Parathyroid adenoma (tissue), 2 donors: ENCODE measurements around the gene WNT11.

Source experiments
- H2AFZ ChIP-seq: fragments of 300-600 bp; sonication (generic); one replicate; pipeline ENCODE4 v1.7.0; 2017; ENCODE audit warnings: antibody characterized with exemption, mild to moderate bottlenecking
- H3K27ac ChIP-seq: fragments of 300-600 bp; sonication (generic); one replicate; pipeline ENCODE4 v1.7.0; 2017
- H3K27me3 ChIP-seq: fragments of 300-600 bp; sonication (generic); one replicate; pipeline ENCODE4 v1.7.0; 2017; ENCODE audit warnings: low read length; ENCODE audit not compliant: control insufficient read depth, insufficient read depth
- H3K36me3 ChIP-seq: fragments of 300-600 bp; sonication (generic); one replicate; pipeline ENCODE4 v1.7.0; 2017; ENCODE audit warnings: low read length; ENCODE audit not compliant: control insufficient read depth, insufficient read depth
- H3K4me1 ChIP-seq: fragments of 300-600 bp; sonication (generic); one replicate; pipeline ENCODE4 v1.7.0; 2017; ENCODE audit warnings: control low read depth
- H3K4me2 ChIP-seq: fragments of 300-600 bp; sonication (generic); one replicate; pipeline ENCODE4 v1.7.0; 2017; ENCODE audit warnings: low read length
- H3K4me3 ChIP-seq: fragments of 300-600 bp; sonication (generic); one replicate; pipeline ENCODE4 v1.7.0; 2017; ENCODE audit warnings: low read depth, low read length
- H3K79me2 ChIP-seq: fragments of 300-600 bp; sonication (generic); one replicate; pipeline ENCODE4 v1.7.0; 2017; ENCODE audit warnings: control low read depth
- H3K9ac ChIP-seq: fragments of 300-600 bp; sonication (generic); one replicate; pipeline ENCODE4 v1.7.0; 2017; ENCODE audit warnings: mild to moderate bottlenecking
- H3K9me3 ChIP-seq: fragments of 300-600 bp; sonication (generic); one replicate; pipeline ENCODE4 v1.7.0; 2017; ENCODE audit warnings: low read length; ENCODE audit not compliant: control insufficient read depth
- CTCF ChIP-seq: fragments of 300-600 bp; sonication (generic); IDR thresholded peaks from one replicate; pipeline ENCODE4 v1.7.0; 2017; ENCODE audit warnings: antibody characterized with exemption, mild to moderate bottlenecking
- donor health status: primary hyperparathyroidism.

The WNT11 gene

DNA sequence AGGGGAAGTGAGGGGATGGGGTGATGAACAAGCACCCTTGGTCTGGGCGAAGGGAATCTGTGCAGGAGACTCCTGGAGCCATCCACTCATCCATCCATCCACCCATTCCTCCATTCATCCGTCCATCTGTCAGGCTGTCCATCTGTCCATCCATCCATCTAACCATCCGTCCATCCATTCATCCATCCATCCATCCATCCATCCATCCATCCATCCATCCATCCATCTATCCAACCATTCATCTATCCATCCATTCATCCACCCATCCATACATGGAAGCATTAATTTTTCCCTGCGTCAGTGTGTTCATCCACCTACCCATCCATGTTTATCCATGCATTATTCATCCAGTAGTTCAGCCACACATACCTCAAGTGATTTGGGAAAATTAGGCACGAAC, 32.0 kb downstream of the WNT11 start:
- no peak for TF ChIP-seq CTCF
- Histone ChIP-seq H2AFZ (no peak overlapping the region), H3K4me3 (no peak overlapping the region), H3K4me1 (no peaks in the 10 kb centered on the region), H3K9ac (no peak overlapping the region), H3K9me3 (no peaks in the 10 kb centered on the region), H3K36me3 (no peaks in the 10 kb centered on the region), H3K27ac (no peak overlapping the region), H3K79me2 (no peaks in the 10 kb centered on the region), H3K27me3 (no peaks in the 10 kb centered on the region), H3K4me2 (no peak overlapping the region)

DNA sequence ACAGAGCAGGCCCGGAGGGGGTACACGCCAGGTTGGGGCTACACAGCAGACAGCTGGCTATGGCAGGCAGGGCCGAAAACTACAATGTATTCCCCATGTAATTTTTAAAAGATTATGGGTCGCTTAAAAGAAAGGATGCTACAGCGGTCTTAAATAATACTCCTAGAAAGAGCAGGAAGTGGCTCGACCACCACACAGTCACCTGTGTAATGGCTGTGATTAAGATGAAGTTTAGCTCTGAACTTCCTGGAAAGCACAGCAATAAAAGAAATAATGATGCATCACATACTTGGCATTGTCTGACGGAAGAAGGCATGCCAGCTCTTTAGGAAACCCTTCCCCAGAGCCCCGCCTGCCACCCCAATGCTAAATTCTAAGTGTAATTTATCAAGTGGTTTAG, 32.6 kb downstream of the WNT11 start:
- Histone ChIP-seq H3K79me2 (no peaks in the 10 kb centered on the region), H3K36me3 (no peaks in the 10 kb centered on the region), H3K27me3 (no peaks in the 10 kb centered on the region), H3K9me3 (no peaks in the 10 kb centered on the region), H2AFZ (no peak overlapping the region), H3K9ac (no peak overlapping the region), H3K27ac (no peak overlapping the region), H3K4me3 (no peak overlapping the region), H3K4me2 (no peak overlapping the region), H3K4me1 (no peaks in the 10 kb centered on the region)
- no peak for TF ChIP-seq CTCF

- Histone ChIP-seq H3K27ac (no peak overlapping the region), H3K27me3 (no peaks in the 10 kb centered on the region), H3K4me3 (no peak overlapping the region), H3K79me2 (no peaks in the 10 kb centered on the region), H3K9ac (no peak overlapping the region), H3K4me2 (no peak overlapping the region), H3K36me3 (no peaks in the 10 kb centered on the region), H2AFZ (no peak overlapping the region), H3K9me3 (no peaks in the 10 kb centered on the region), H3K4me1 (no peaks in the 10 kb centered on the region)
- TF ChIP-seq CTCF, result no peak
Observed at GRCh38 chr11:76172583-76172982, 33.7 kb downstream of the WNT11 start.

DNA sequence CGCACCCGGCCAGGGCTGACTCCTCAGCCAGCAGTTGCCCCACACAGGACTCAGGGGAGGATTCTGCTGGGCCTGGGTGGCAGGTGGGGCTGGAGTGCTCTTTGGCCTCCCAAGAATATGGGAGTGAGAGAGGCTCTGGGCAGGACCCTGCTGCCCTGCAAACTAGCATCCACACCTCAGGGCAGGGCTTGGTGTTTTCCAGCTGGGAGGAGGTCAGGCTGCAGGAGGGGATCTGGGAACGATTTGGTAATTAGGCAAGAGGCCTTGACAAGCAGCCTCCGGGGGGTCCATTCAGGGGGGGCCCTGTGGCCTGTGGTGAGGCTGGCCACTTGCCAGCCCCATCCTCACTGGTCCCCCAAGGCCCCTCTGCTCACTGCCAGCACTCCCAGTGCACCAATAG, 35.8 kb downstream of the WNT11 start:
- no peaks in the 10 kb centered on the region for H3K9me3 ChIP-seq
- H3K27ac ChIP-seq, result no peak overlapping the region
- H3K36me3 ChIP-seq, result no peaks in the 10 kb centered on the region
- no peak overlapping the region for H2AFZ ChIP-seq
- no peak overlapping the region for H3K4me3 ChIP-seq
- no peaks in the 10 kb centered on the region for H3K27me3 ChIP-seq
- no peak overlapping the region for H3K9ac ChIP-seq
- no peaks in the 10 kb centered on the region for H3K79me2 ChIP-seq
- TF ChIP-seq CTCF, result no peak
- H3K4me1 ChIP-seq, result no peaks in the 10 kb centered on the region
- H3K4me2 ChIP-seq, result no peak overlapping the region

GRCh38 chr11:76169473-76169896, 36.8 kb downstream of the WNT11 start:
- no peaks in the 10 kb centered on the region for H3K9me3 ChIP-seq
- H3K4me1 ChIP-seq, result no peaks in the 10 kb centered on the region
- H3K79me2 ChIP-seq, result no peaks in the 10 kb centered on the region
- no peaks in the 10 kb centered on the region for H3K27me3 ChIP-seq
- H3K27ac ChIP-seq, result no peak overlapping the region
- H3K36me3 ChIP-seq, result no peaks in the 10 kb centered on the region
- H2AFZ ChIP-seq, result no peak overlapping the region
- H3K4me2 ChIP-seq, result no peak overlapping the region
- H3K9ac ChIP-seq, result no peak overlapping the region
- H3K4me3 ChIP-seq, result no peak overlapping the region
- no peak for TF ChIP-seq CTCF
